Activated B cell treated with CpG ODN at 0.5 μM for 24 hours (primary cell): Measurements from ENCODE around the gene CALCOCO1. TPM values are rescaled to one million over a fixed set of nuclear protein-coding genes. Genes with fewer than 3 reads are reported as not detected.

Experiments
- ATAC-seq: fragments of 200-7000 bp; cut with Tn5 transposase; one replicate; pipeline ENCODE4 v1.10.0; 2021; ENCODE audit warnings: low read depth, mild to moderate bottlenecking, moderate library complexity
- CTCF ChIA-PET: fragments of 350-600 bp; sonication (Branson Sonifier 250); formaldehyde crosslinking; loops from one replicate; lab custom pipeline; 2021; ENCODE audit warnings: antibody characterized with exemption; lab: Charles Lee
- POLR2A ChIA-PET: fragments of 350-600 bp; sonication (Branson Sonifier 250); formaldehyde crosslinking; loops from one replicate; lab custom pipeline; 2021; ENCODE audit warnings: antibody characterized with exemption; lab: Charles Lee
- DNase-seq: peaks from one replicate; pipeline ENCODE4 v3.0.0; 2022
- H3K27ac Mint-ChIP-seq: one replicate; pipeline ENCODE4 v1.8.0; 2020; ENCODE audit warnings: mixed read lengths
- H3K27me3 Mint-ChIP-seq: one replicate; pipeline ENCODE4 v1.8.0; 2021; ENCODE audit warnings: mixed read lengths
- H3K36me3 Mint-ChIP-seq: one replicate; pipeline ENCODE4 v1.8.0; 2021; ENCODE audit warnings: low read depth, mixed read lengths
- H3K4me1 Mint-ChIP-seq: one replicate; pipeline ENCODE4 v1.8.0; 2021; ENCODE audit warnings: mixed read lengths
- H3K4me3 Mint-ChIP-seq: one replicate; pipeline ENCODE4 v1.8.0; 2020; ENCODE audit warnings: mild to moderate bottlenecking, mixed read lengths
- H3K9me3 Mint-ChIP-seq: one replicate; pipeline ENCODE4 v1.8.0; 2020; ENCODE audit warnings: mixed read lengths
- CTCF ChIP-seq: fragments of 200-600 bp; IDR thresholded peaks from one replicate; pipeline ENCODE4 v1.8.0; 2022; ENCODE audit warnings: antibody characterized with exemption, mild to moderate bottlenecking
- intact Hi-C: fragments of 100-400 bp; cut with micrococcal nuclease; formaldehyde crosslinking; loops from one replicate; pipeline ENCODE4 v1.15.1; 2024
- total RNA-seq: library from RNA; stranded (reverse); gene quantifications from 2 replicates; pipeline ENCODE4 v1.2.3, GENCODE V29; 2022

CALCOCO1 gene
- total RNA-seq, 1 donor from 2014 or later: 59.5 TPM

GRCh38 chr12:53756300-53757100, 29.2 kb upstream of the CALCOCO1 start:
- POLR2A ChIA-PET: interaction anchor here (0.6 kb wide), 1 partner anchor 445 kb away, joined by 3 read pairs; no protein-coding TSS in a partner anchor
- peaks cover 22% of the 10 kb centered on the region for H3K4me1 Mint-ChIP-seq
- CTCF ChIA-PET: interaction anchor here (0.9 to 6.5 kb wide), 10 partner anchors 9 to 61 kb away, joined by 3 to 80 read pairs (median 4); partner anchors contain the start of gene CALCOCO1
- H3K4me3 Mint-ChIP-seq: no peak overlapping the region
- H3K36me3 Mint-ChIP-seq: no peaks in the 10 kb centered on the region
- no peak for TF ChIP-seq CTCF
- H3K27ac Mint-ChIP-seq: no peak overlapping the region
- H3K27me3 Mint-ChIP-seq: peaks cover 25% of the 10 kb centered on the region
- ATAC-seq: no peak
- intact Hi-C loops: loop anchor here (1.0 to 10.0 kb wide), 3 partner anchors 10 to 1898 kb away; partner anchors contain the start of genes HOXC8 and HOXC9
- no peaks in the 10 kb centered on the region for H3K9me3 Mint-ChIP-seq
- no peak for DNase-seq

GRCh38 chr12:53755893-53756292, 28.6 kb upstream of the CALCOCO1 start:
- H3K27me3 Mint-ChIP-seq: peaks cover 22% of the 10 kb centered on the region
- peaks cover 22% of the 10 kb centered on the region for H3K4me1 Mint-ChIP-seq
- no peak for ATAC-seq
- TF ChIP-seq CTCF: no peak
- ChIA-PET POLR2A (interaction anchor here (0.6 kb wide), 1 partner anchor 445 kb away, joined by 3 read pairs; no protein-coding TSS in a partner anchor), CTCF (interaction anchor here (1.3 to 6.5 kb wide), 4 partner anchors 10 to 36 kb away, joined by 3 to 80 read pairs (median 6); no protein-coding TSS in a partner anchor)
- DNase-seq: no peak
- H3K4me3 Mint-ChIP-seq: no peak overlapping the region
- intact Hi-C loops: loop anchor here (10.0 kb wide), 2 partner anchors 249 to 1899 kb away; partner anchors contain the start of genes HOXC8 and HOXC9
- no peaks in the 10 kb centered on the region for H3K9me3 Mint-ChIP-seq
- no peaks in the 10 kb centered on the region for H3K36me3 Mint-ChIP-seq
- H3K27ac Mint-ChIP-seq: no peak overlapping the region

DNA sequence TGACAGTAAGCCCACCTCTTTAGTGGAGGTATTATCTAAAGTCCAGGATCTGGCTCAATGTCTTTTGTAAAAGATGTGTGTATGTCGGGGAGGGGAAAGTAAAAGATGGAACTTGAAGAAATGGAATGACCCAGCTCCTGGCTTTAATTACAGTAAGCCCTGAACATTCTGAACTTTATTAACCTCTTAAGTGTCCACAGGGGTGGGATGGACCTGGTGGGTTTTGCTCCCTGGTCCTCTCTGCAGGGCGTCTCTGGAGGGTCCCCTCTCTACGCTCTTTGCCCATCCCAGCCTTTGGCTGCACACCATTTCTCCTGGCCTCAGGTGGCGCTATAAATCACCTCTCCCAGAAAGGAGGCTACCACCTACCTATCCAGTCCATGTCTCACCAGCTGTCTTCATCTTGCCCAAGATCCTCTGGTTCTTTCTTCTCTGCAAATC, 28.2 kb upstream of the CALCOCO1 start:
- H3K9me3 Mint-ChIP-seq: no peaks in the 10 kb centered on the region
- CTCF ChIA-PET: interaction anchor here (1.3 to 6.5 kb wide), 3 partner anchors 10 to 36 kb away, joined by 4 to 80 read pairs (median 7); no protein-coding TSS in a partner anchor

GRCh38 chr12:53754633-53755264, 27.5 kb upstream of the CALCOCO1 start:
- Mint-ChIP-seq H3K9me3 (no peaks in the 10 kb centered on the region), H3K4me3 (no peak overlapping the region), H3K27me3 (peaks cover 19% of the 10 kb centered on the region), H3K36me3 (no peaks in the 10 kb centered on the region), H3K4me1 (peaks cover 22% of the 10 kb centered on the region), H3K27ac (no peak overlapping the region)
- intact Hi-C loops: loop anchor here (10.0 kb wide), 2 partner anchors 250 to 1900 kb away; partner anchors contain the start of genes HOXC8 and HOXC9
- ATAC-seq (no peak), DNase-seq (no peak)
- no peak for TF ChIP-seq CTCF
- ChIA-PET POLR2A (interaction anchor here (0.9 to 1.0 kb wide), 2 partner anchors 22 to 254 kb away, joined by 3 to 4 read pairs; partner anchors contain the start of gene TARBP2), CTCF (interaction anchor here (6.5 kb wide), 1 partner anchor 9 kb away, joined by 80 read pairs; no protein-coding TSS in a partner anchor)

More for the DNA sequence above, 28.2 kb upstream of the CALCOCO1 start:
- no peaks in the 10 kb centered on the region for H3K36me3 Mint-ChIP-seq
- no peak for ATAC-seq
- intact Hi-C loops: loop anchor here (10.0 kb wide), 2 partner anchors 249 to 1899 kb away; partner anchors contain the start of genes HOXC8 and HOXC9
- TF ChIP-seq CTCF: no peak
- no peak overlapping the region for H3K27ac Mint-ChIP-seq
- H3K27me3 Mint-ChIP-seq: peaks cover 19% of the 10 kb centered on the region
- H3K4me3 Mint-ChIP-seq: no peak overlapping the region
- DNase-seq: no peak
- peaks cover 22% of the 10 kb centered on the region for H3K4me1 Mint-ChIP-seq
- POLR2A ChIA-PET: no interaction called here
